ENCODE measurements around the gene ADAD1.

The ADAD1 gene

GRCh38 chr4:122456231-122457116, 77.7 kb downstream of the ADAD1 start, which contains the start of gene IL2:
Gene IL2 (minus strand): TSS chr4:122456725. CDS start chr4:122456440, 285 bp downstream.
- DNase-seq = no peak

- no peak for DNase-seq
Measured at GRCh38 chr4:122458625-122459024, 79.8 kb downstream of the ADAD1 start.

- no peak for DNase-seq
Measured at GRCh38 chr4:122469457-122469856, 90.6 kb downstream of the ADAD1 start.

GRCh38 chr4:122475233-122475632, 96.4 kb downstream of the ADAD1 start:
- DNase-seq = no peak

- DNase-seq = no peak
Measured at GRCh38 chr4:122476126-122476525, 97.3 kb downstream of the ADAD1 start.

- DNase-seq = no peak
Measured at GRCh38 chr4:122476745-122477144, 97.9 kb downstream of the ADAD1 start.
